NCI-H345 treated with DMSO at 0.1 percent for 48 hours (cell line): Measurements from ENCODE around the gene ABTB1.

Experiments
- DNase-seq: peaks from one replicate; lab custom pipeline; 2025; ENCODE audit not compliant: unreplicated experiment; lab: John Stamatoyannopoulos, UW

The ABTB1 gene

GRCh38 chr3:127719369-127719768 is 46.6 kb downstream of the ABTB1 start:
- no peak for DNase-seq

- no peak for DNase-seq
These were observed 47.5 kb downstream of the ABTB1 start for GRCh38 chr3:127720161-127720823.

- DNase-seq, result no peak
These were observed 48.5 kb downstream of the ABTB1 start for GRCh38 chr3:127720985-127721935.

GRCh38 chr3:127722091-127722784 is 49.5 kb downstream of the ABTB1 start:
- DNase-seq, result no peak

GRCh38 chr3:127723011-127723567 is 50.3 kb downstream of the ABTB1 start:
- DNase-seq, result no peak

GRCh38 chr3:127726894-127727293 is 54.1 kb downstream of the ABTB1 start:
- no peak for DNase-seq

- DNase-seq, result no peak
These were observed 55.8 kb downstream of the ABTB1 start for GRCh38 chr3:127728417-127729015.

- no peak for DNase-seq
These were observed 56.9 kb downstream of the ABTB1 start for GRCh38 chr3:127729556-127730056.

- DNase-seq, result no peak
These were observed 57.4 kb downstream of the ABTB1 start for GRCh38 chr3:127730171-127730570.
